ENCODE data around the gene PIEZO2.

The PIEZO2 gene

GRCh38 chr18:10890022-10890421, 259.3 kb downstream of the PIEZO2 start:
- H3K9me2 ChIP-seq (replicated peaks; ENCODE audit: insufficient read depth, low read length), result no peaks in the 10 kb centered on the region
- no peak overlapping the region for H3K4me2 ChIP-seq (ENCODE audit: low read depth, low read length, poor library complexity, severe bottlenecking)
- TF ChIP-seq CTCF (IDR thresholded peaks at IDR 0.05; ENCODE audit: insufficient read depth, low read length, poor library complexity, severe bottlenecking), result no peak
- TF ChIP-seq EZH2phosphoT487 (conservative IDR thresholded peaks at IDR 0.05; ENCODE audit: low read length), result no peak
- H3K27me3 ChIP-seq (ENCODE audit: low read length), result no peaks in the 10 kb centered on the region
- H3F3A ChIP-seq (ENCODE audit: insufficient read depth), result no peaks in the 10 kb centered on the region
- H3K27ac ChIP-seq (ENCODE audit: low read depth, low read length), result no peak overlapping the region
- H3K79me2 ChIP-seq (ENCODE audit: insufficient read depth, low read length), result no peaks in the 10 kb centered on the region
- H3K4me3 ChIP-seq (ENCODE audit: insufficient read depth, low read length, poor library complexity, severe bottlenecking), result no peak overlapping the region
- H4K20me1 ChIP-seq (ENCODE audit: low read depth, low read length), result no peaks in the 10 kb centered on the region
- H3K9me3 ChIP-seq (ENCODE audit: insufficient read depth, low read length), result no peaks in the 10 kb centered on the region
- H3K9ac ChIP-seq (ENCODE audit: low read length), result no peak overlapping the region
- no peaks in the 10 kb centered on the region for H3K36me3 ChIP-seq (ENCODE audit: low read length)
- H2AFZ ChIP-seq (ENCODE audit: low read depth, low read length, severe bottlenecking), result no peak overlapping the region

GRCh38 chr18:10878703-10879102, 270.7 kb downstream of the PIEZO2 start:
- Histone ChIP-seq H3K9ac (ENCODE audit: low read length) (no peak overlapping the region), H3K4me2 (ENCODE audit: low read depth, low read length, poor library complexity, severe bottlenecking) (no peak overlapping the region), H3K36me3 (ENCODE audit: low read length) (no peaks in the 10 kb centered on the region), H2AFZ (ENCODE audit: low read depth, low read length, severe bottlenecking) (no peak overlapping the region), H3K27me3 (ENCODE audit: low read length) (no peaks in the 10 kb centered on the region), H3K9me3 (ENCODE audit: insufficient read depth, low read length) (no peaks in the 10 kb centered on the region), H3K27ac (ENCODE audit: low read depth, low read length) (no peak overlapping the region), H3K9me2 (replicated peaks; ENCODE audit: insufficient read depth, low read length) (no peaks in the 10 kb centered on the region), H3F3A (ENCODE audit: insufficient read depth) (no peaks in the 10 kb centered on the region), H4K20me1 (ENCODE audit: low read depth, low read length) (no peaks in the 10 kb centered on the region), H3K4me3 (ENCODE audit: insufficient read depth, low read length, poor library complexity, severe bottlenecking) (no peak overlapping the region), H3K79me2 (ENCODE audit: insufficient read depth, low read length) (no peaks in the 10 kb centered on the region)
- TF ChIP-seq CTCF (IDR thresholded peaks at IDR 0.05; ENCODE audit: insufficient read depth, low read length, poor library complexity, severe bottlenecking), result no peak
- TF ChIP-seq EZH2phosphoT487 (conservative IDR thresholded peaks at IDR 0.05; ENCODE audit: low read length), result no peak

- Histone ChIP-seq H3K27me3 (ENCODE audit: low read length) (no peaks in the 10 kb centered on the region), H2AFZ (ENCODE audit: low read depth, low read length, severe bottlenecking) (no peak overlapping the region), H3K36me3 (ENCODE audit: low read length) (no peaks in the 10 kb centered on the region), H3K79me2 (ENCODE audit: insufficient read depth, low read length) (no peaks in the 10 kb centered on the region), H4K20me1 (ENCODE audit: low read depth, low read length) (no peaks in the 10 kb centered on the region), H3K4me3 (ENCODE audit: insufficient read depth, low read length, poor library complexity, severe bottlenecking) (no peak overlapping the region), H3K9me2 (replicated peaks; ENCODE audit: insufficient read depth, low read length) (no peaks in the 10 kb centered on the region), H3F3A (ENCODE audit: insufficient read depth) (no peaks in the 10 kb centered on the region), H3K9me3 (ENCODE audit: insufficient read depth, low read length) (no peaks in the 10 kb centered on the region), H3K27ac (ENCODE audit: low read depth, low read length) (no peak overlapping the region), H3K4me2 (ENCODE audit: low read depth, low read length, poor library complexity, severe bottlenecking) (no peak overlapping the region), H3K9ac (ENCODE audit: low read length) (no peak overlapping the region)
- no peak for TF ChIP-seq EZH2phosphoT487 (conservative IDR thresholded peaks at IDR 0.05; ENCODE audit: low read length)
- TF ChIP-seq CTCF (IDR thresholded peaks at IDR 0.05; ENCODE audit: insufficient read depth, low read length, poor library complexity, severe bottlenecking), result no peak
Measured at GRCh38 chr18:10877987-10878386, 271.4 kb downstream of the PIEZO2 start.

Data from SU-DHL-6 (cell line).